B cell (primary cell): Measurements from ENCODE around the gene HMG20B. TPM values are rescaled to one million over a fixed set of nuclear protein-coding genes. Genes with fewer than 3 reads are reported as not detected.

Experiments
- ATAC-seq: fragments of 200-7000 bp; cut with Tn5 transposase; one replicate; pipeline ENCODE4 v1.10.0; 2021; ENCODE audit warnings: low read depth, mild to moderate bottlenecking, moderate number of reproducible peaks, moderate library complexity
- CTCF ChIA-PET: fragments of 350-600 bp; sonication (Branson Sonifier 250); formaldehyde crosslinking; loops from one replicate; lab custom pipeline; 2021; ENCODE audit warnings: antibody characterized with exemption, inconsistent platforms; lab: Charles Lee
- POLR2A ChIA-PET: fragments of 350-600 bp; sonication (Branson Sonifier 250); formaldehyde crosslinking; loops from one replicate; lab custom pipeline; 2021; ENCODE audit warnings: antibody characterized with exemption; lab: Charles Lee
- DNase-seq: peaks from one replicate; pipeline ENCODE4 v3.0.0; 2013
- H2AFZ ChIP-seq: 2 replicates; pipeline ENCODE4 v1.6.1; 2012; ENCODE audit warnings: mild to moderate bottlenecking, low read depth, low read length; ENCODE audit not compliant: insufficient read depth, poor library complexity, severe bottlenecking
- H3K27ac ChIP-seq, 2 donors: 1 replicate in 1 of 2; 2 replicates in 1 of 2; pipeline ENCODE4 v1.5.1; 2012 to 2013; ENCODE audit warnings: low read length in 2 of 2, mild to moderate bottlenecking in 2 of 2, moderate library complexity in 1 of 2
- H3K27me3 ChIP-seq, 4 experiments: fragments of 200-600 bp in 1 of 4; sonication (generic) in 1 of 4; replicated peaks in 1 of 4; 1 replicate in 2 of 4; 2 replicates in 2 of 4; pipeline versions ENCODE4 v1.6.1 to v1.7.0; 2013 to 2016; ENCODE audit warnings: low read length in 3 of 4, mild to moderate bottlenecking in 2 of 4, mixed read lengths in 1 of 4, moderate library complexity in 1 of 4; ENCODE audit not compliant: insufficient read depth in 4 of 4, control insufficient read depth in 3 of 4; ENCODE audit errors: control extremely low read depth in 1 of 4
- H3K36me3 ChIP-seq, 2 experiments: replicated peaks in 1 of 2; 1 replicate in 1 of 2; 2 replicates in 1 of 2; pipeline versions ENCODE4 v1.6.1 to v1.7.1; 2013; ENCODE audit warnings: low read length in 1 of 2; ENCODE audit not compliant: insufficient read depth in 2 of 2, control insufficient read depth in 1 of 2; ENCODE audit errors: control extremely low read depth in 1 of 2, extremely low read depth in 1 of 2
- H3K4me1 ChIP-seq, 2 donors: fragments of 200-600 bp in 1 of 2; sonication (generic) in 1 of 2; 1 replicate in 1 of 2; 2 replicates in 1 of 2; pipeline versions ENCODE4 v1.5.1 to v1.6.1; 2013 to 2017; ENCODE audit warnings: low read length in 2 of 2; ENCODE audit not compliant: control insufficient read depth in 2 of 2, insufficient read depth in 2 of 2
- H3K4me2 ChIP-seq: replicated peaks from 2 replicates; pipeline ENCODE3; 2012; ENCODE audit warnings: mild to moderate bottlenecking, low read depth, low read length; ENCODE audit not compliant: poor library complexity, severe bottlenecking
- H3K4me3 ChIP-seq, 5 experiments: fragments of 200-600 bp in 1 of 5; sonication (generic) in 1 of 5; 1 replicate in 3 of 5; 2 replicates in 2 of 5; pipeline versions ENCODE4 v1.5.1 to v1.7.0; 2011 to 2016; ENCODE audit warnings: low read length in 4 of 5, mild to moderate bottlenecking in 4 of 5, low read depth in 2 of 5, control low read depth in 1 of 5, moderate library complexity in 1 of 5; ENCODE audit not compliant: insufficient read depth in 1 of 5; ENCODE audit errors: control extremely low read depth in 1 of 5, extremely low read depth in 1 of 5
- H3K79me2 ChIP-seq: fragments of 200-600 bp; sonication (generic); one replicate; pipeline ENCODE4 v1.6.0; 2016; ENCODE audit warnings: low read length; ENCODE audit not compliant: control insufficient read depth, insufficient read depth
- H3K9ac ChIP-seq: fragments of 200-600 bp; sonication (generic); 2 replicates; pipeline ENCODE4 v1.6.1; 2017; ENCODE audit warnings: mild to moderate bottlenecking, low read length, moderate library complexity
- H3K9me3 ChIP-seq, 3 donors: one replicate each; pipeline versions ENCODE4 v1.6.1 to v1.7.1; 2013; ENCODE audit warnings: low read length in 2 of 3; ENCODE audit not compliant: control insufficient read depth in 2 of 3, insufficient read depth in 1 of 3; ENCODE audit errors: control extremely low read depth in 1 of 3
- H4K20me1 ChIP-seq: 2 replicates; pipeline ENCODE4 v1.6.0; 2012; ENCODE audit warnings: mild to moderate bottlenecking, low read length; ENCODE audit not compliant: insufficient read depth, control insufficient read depth, poor library complexity, severe bottlenecking
- H3K27ac Mint-ChIP-seq: one replicate; pipeline ENCODE4 v1.8.0; 2021; ENCODE audit warnings: mixed read lengths
- H3K27me3 Mint-ChIP-seq: one replicate; pipeline ENCODE4 v1.8.0; 2021; ENCODE audit warnings: mixed read lengths
- H3K4me1 Mint-ChIP-seq: one replicate; pipeline ENCODE4 v1.8.0; 2021; ENCODE audit warnings: mixed read lengths
- H3K4me3 Mint-ChIP-seq: one replicate; pipeline ENCODE4 v1.8.0; 2021; ENCODE audit warnings: mixed read lengths
- H3K9me3 Mint-ChIP-seq: one replicate; pipeline ENCODE4 v1.8.0; 2022; ENCODE audit warnings: mixed read lengths; ENCODE audit not compliant: insufficient read depth
- CTCF ChIP-seq: fragments of 200-600 bp; IDR thresholded peaks from one replicate; pipeline ENCODE4 v1.8.0; 2022; ENCODE audit warnings: antibody characterized with exemption, mild to moderate bottlenecking
- EZH2 ChIP-seq: IDR thresholded peaks from 2 replicates; pipeline ENCODE4 v1.6.1; 2012; ENCODE audit warnings: borderline replicate concordance, low read depth, mild to moderate bottlenecking, moderate library complexity, low read length; ENCODE audit not compliant: insufficient read depth, poor library complexity, severe bottlenecking
- WGBS: methylation state at CpG from one replicate; pipeline ENCODE4 v1.1.5; 2013; ENCODE audit warnings: missing lambda C conversion rate; ENCODE audit not compliant: insufficient coverage; 5-methylcytosine and 5-hydroxymethylcytosine counted together
- intact Hi-C: fragments of 100-400 bp; cut with micrococcal nuclease; formaldehyde crosslinking; loops from one replicate; pipeline ENCODE4 v1.10.0; 2022
- polyA plus RNA-seq: library from polyadenylated mRNA; depleted of rRNA; stranded (reverse); fragments of >200 nt; gene quantifications from 2 replicates; pipeline ENCODE4 v1.2.3, GENCODE V29; 2012
- total RNA-seq, 2 donors: library from RNA; stranded (reverse); fragments of 120-200 nt in 1 of 2; gene quantifications; 1 replicate in 1 of 2; 2 replicates in 1 of 2; pipeline versions ENCODE4 v1.2.3 to v1.2.4, GENCODE V29; 2013 to 2022

Gene HMG20B
- total and polyA plus RNA-seq, 2 donors (not counting 1 experiment from before 2014, with no cell fraction given), result 41.7 to 59.0 TPM

- H3K4me1 ChIP-seq, result peaks cover 36 to 49% of the 10 kb centered on the region in 2 donors
- no peak for ATAC-seq
- H3K27me3 ChIP-seq, result peaks cover 0 to 4% (median 0%) of the 10 kb centered on the region in 4 experiments
- POLR2A ChIA-PET, result no interaction called here
- intact Hi-C loops, result loop anchor here (5.0 kb wide), 1 partner anchor 51 kb away; the partner anchor contains the start of gene MFSD12
- Mint-ChIP-seq H3K27ac (peak overlapping the region; percentile 22), H3K27me3 (no peaks in the 10 kb centered on the region), H3K4me3 (peak overlapping the region; percentile 60), H3K9me3 (no peaks in the 10 kb centered on the region), H3K4me1 (peaks cover 21% of the 10 kb centered on the region)
- no peaks in the 10 kb centered on the region for H4K20me1 ChIP-seq
- 10% methylated on average over 3 of the region's 3 CpGs for WGBS
- H3K27ac ChIP-seq, result no peak overlapping the region
- CTCF ChIA-PET, result interaction anchor here (0.7 to 1.9 kb wide), 5 partner anchors 11 to 155 kb away, joined by 3 to 9 read pairs (median 5); partner anchors contain the start of genes MFSD12 and MRPL54
- H3K4me2 ChIP-seq, result peak overlapping the region; percentile 97
- no peak overlapping the region for H2AFZ ChIP-seq
- TF ChIP-seq CTCF (no peak), EZH2 (no peak)
- peaks cover 7% of the 10 kb centered on the region for H3K79me2 ChIP-seq
- H3K36me3 ChIP-seq, result peaks cover 0 to 15% of the 10 kb centered on the region in 2 experiments
- no peak overlapping the region for H3K9ac ChIP-seq
- DNase-seq, result no peak
- H3K4me3 ChIP-seq, result no peak overlapping the region
- peaks cover 0 to 23% (median 0%) of the 10 kb centered on the region in 3 donors for H3K9me3 ChIP-seq
Observed at GRCh38 chr19:3608079-3608641, 35.4 kb downstream of the HMG20B start.

GRCh38 chr19:3608750-3609322, 36.1 kb downstream of the HMG20B start:
- intact Hi-C loops, result loop anchor here (5.0 kb wide), 1 partner anchor 52 kb away; the partner anchor contains the start of gene MFSD12
- Histone ChIP-seq H3K79me2 (peaks cover 7% of the 10 kb centered on the region), H4K20me1 (no peaks in the 10 kb centered on the region), H3K4me2 (peak overlapping the region; percentile 25), H3K27me3 (peaks cover 0 to 4% (median 0%) of the 10 kb centered on the region in 4 experiments), H3K27ac (no peak overlapping the region), H3K36me3 (peaks cover 0 to 15% of the 10 kb centered on the region in 2 experiments), H3K4me1 (peaks cover 36 to 49% of the 10 kb centered on the region in 2 donors), H3K9me3 (peaks cover 0 to 23% (median 0%) of the 10 kb centered on the region in 3 donors), H3K4me3 (no peak overlapping the region), H3K9ac (no peak overlapping the region), H2AFZ (no peak overlapping the region)
- POLR2A ChIA-PET, result no interaction called here
- Mint-ChIP-seq H3K27ac (no peak overlapping the region), H3K4me1 (peaks cover 21% of the 10 kb centered on the region), H3K4me3 (no peak overlapping the region), H3K9me3 (no peaks in the 10 kb centered on the region), H3K27me3 (no peaks in the 10 kb centered on the region)
- TF ChIP-seq EZH2, result no peak
- no peak for TF ChIP-seq CTCF
- WGBS, result 9% methylated on average over 15 of the region's 21 CpGs
- no peak for ATAC-seq
- CTCF ChIA-PET, result interaction anchor here (0.6 to 1.9 kb wide), 6 partner anchors 10 to 154 kb away, joined by 3 to 9 read pairs (median 5); partner anchors contain the start of genes MFSD12 and MRPL54
- no peak for DNase-seq
